Cardiac fibroblast (primary cell): ENCODE results near the gene ZNF488.

ENCODE experiments used
- DNase-seq, 2 donors: peaks; one replicate each; pipeline versions ENCODE4 v3.0.0 to v3.0.0-alpha.2; 2010; ENCODE audit warnings: low read depth in 2 of 2
- H3K4me3 ChIP-seq, 2 donors: replicated peaks in 1 of 2; 1 replicate in 1 of 2; 2 replicates in 1 of 2; pipeline ENCODE4 v1.5.1; 2011; ENCODE audit warnings: low read depth in 2 of 2, low read length in 2 of 2, mild to moderate bottlenecking in 2 of 2, moderate library complexity in 1 of 2
- TF ChIP-seq, protein P1 (sequence below): IDR thresholded peaks from one replicate; pipeline ENCODE4 v1.5.1; 2011; ENCODE audit warnings: low read depth, mild to moderate bottlenecking, low read length, inconsistent platforms

The ZNF488 gene

GRCh38 chr10:47331491-47331890 lies 52.6 kb downstream of the ZNF488 start:
- DNase-seq, result no peak
- H3K4me3 ChIP-seq, result no peak overlapping the region
- TF ChIP-seq, protein P1, sequence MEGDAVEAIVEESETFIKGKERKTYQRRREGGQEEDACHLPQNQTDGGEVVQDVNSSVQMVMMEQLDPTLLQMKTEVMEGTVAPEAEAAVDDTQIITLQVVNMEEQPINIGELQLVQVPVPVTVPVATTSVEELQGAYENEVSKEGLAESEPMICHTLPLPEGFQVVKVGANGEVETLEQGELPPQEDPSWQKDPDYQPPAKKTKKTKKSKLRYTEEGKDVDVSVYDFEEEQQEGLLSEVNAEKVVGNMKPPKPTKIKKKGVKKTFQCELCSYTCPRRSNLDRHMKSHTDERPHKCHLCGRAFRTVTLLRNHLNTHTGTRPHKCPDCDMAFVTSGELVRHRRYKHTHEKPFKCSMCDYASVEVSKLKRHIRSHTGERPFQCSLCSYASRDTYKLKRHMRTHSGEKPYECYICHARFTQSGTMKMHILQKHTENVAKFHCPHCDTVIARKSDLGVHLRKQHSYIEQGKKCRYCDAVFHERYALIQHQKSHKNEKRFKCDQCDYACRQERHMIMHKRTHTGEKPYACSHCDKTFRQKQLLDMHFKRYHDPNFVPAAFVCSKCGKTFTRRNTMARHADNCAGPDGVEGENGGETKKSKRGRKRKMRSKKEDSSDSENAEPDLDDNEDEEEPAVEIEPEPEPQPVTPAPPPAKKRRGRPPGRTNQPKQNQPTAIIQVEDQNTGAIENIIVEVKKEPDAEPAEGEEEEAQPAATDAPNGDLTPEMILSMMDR, result no peak

DNA sequence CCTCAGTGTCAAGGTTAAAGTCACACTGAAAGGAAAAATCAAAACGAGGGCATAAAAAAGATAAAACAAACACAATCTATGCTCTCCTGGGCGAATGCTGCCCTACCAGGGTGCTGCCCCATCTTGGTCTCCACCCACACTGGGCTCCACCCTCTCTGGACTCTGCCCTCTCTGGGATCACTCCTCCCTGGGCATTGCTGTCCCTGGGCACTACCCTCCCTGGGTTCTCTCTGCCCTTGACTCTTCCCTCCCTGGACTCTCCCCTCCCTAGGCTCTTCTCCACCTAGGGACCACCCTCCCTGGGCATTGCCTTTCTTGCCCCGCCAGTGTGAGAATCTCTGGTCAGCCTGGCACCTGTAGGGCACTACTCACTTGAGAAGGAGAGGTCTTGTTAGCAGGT lies 53.3 kb downstream of the ZNF488 start:
- TF ChIP-seq, protein P1, result no peak
- no peak for DNase-seq
- H3K4me3 ChIP-seq, result no peak overlapping the region

DNA sequence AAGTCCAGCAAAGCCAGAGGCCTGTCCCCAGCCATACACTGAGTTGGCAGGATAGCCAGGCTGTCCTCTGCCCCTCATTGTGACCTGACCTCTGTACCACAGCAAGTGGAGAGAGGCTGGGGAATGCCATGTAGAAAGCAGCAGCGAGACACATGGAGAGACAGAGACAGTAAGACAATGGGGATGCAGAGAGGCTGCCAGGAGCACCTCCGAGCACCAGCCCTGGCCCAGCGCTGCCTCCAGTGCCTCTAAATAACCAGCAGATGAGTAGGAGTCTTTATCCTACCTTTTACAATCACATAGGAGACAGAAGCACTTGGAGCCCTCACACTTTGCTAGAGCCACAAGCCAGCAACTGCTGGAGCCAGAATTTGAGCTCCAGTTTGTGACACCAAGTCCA lies 53.7 kb downstream of the ZNF488 start:
- no peak overlapping the region for H3K4me3 ChIP-seq
- DNase-seq, result no peak
- TF ChIP-seq, protein P1, result no peak

DNA sequence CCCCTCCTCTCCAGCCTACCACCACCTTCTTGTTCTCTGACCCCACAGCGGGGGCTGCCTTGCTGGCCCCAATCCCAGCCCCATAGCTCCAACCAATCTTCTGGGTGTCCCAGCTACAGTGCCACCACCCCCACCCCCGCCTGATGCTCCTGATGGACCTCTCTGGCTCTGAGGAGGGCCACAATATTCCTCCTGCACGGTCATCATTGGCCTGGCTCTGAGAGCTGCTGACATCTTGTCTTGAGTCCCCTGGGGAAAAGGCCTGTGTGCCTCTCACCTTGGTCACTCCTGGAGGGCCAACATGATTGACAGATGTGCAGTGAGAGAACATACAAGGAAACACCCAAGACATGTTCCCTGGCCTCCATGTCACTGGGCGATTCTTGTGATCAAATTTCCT lies 54.2 kb downstream of the ZNF488 start:
- no peak overlapping the region for H3K4me3 ChIP-seq
- DNase-seq, result no peak
- TF ChIP-seq, protein P1, result no peak

DNA sequence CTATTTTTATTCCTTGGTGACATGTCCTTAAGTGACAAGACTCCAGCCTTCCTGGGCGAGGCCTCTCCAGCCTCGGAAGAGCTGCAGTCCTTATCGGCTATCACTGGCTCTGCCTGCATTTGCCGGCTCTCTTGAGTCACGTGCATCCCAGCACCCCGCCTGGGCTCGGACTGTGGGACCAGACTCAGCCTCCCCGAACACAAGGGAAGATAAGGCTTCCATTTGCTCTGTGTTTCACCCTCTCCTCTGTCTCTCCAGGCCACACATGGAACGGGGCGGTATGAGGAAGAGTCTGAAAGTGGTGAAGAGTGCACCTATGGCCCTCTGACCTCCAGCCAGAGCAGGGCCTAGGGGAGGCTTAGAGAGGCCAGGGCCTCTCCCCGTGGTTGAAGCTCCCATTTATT lies 57.2 kb downstream of the ZNF488 start:
- TF ChIP-seq, protein P1, result no peak
- no peak overlapping the region for H3K4me3 ChIP-seq
- no peak for DNase-seq

DNA sequence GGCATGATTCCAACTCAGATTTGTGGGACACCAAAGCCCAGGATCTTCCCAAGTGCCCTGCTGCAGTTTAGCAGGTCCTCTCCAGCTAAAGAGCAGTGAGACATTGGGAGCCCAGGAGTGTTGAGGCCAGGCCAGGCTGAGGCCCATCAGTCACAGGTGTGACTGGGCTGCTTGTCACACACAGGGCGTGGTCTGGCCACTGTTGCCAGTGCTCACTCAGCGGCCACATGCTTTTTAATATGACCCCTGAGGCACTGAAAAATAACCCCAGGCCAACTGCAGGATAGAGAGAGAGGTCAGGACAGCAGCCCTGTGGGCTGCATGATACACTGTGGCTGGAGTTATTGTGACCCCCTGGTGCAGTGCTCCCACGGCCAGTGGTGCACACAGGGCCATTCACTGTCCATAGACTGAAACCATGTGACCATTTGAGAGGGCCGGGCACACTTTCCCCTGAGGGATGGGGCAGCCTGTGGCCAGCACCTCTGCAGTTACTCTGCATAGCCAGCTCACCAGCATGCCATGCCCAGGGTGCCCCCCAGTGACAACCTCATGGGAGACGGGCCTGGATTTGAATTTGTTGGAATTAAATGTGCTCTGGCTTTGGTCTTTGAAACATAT lies 57.7 kb downstream of the ZNF488 start:
- TF ChIP-seq, protein P1, result no peak
- H3K4me3 ChIP-seq, result no peak overlapping the region
- DNase-seq, result no peak
